Neural crest cell (in vitro differentiated cells): ENCODE measurements around the gene STX19. TPM values are rescaled to one million over a fixed set of nuclear protein-coding genes. Genes with fewer than 3 reads are reported as not detected.

Experiments
- DNase-seq: peaks from one replicate; pipeline ENCODE4 v3.0.0; 2021; ENCODE audit warnings: low read depth, mixed read lengths, low spot score
- H3K27ac Mint-ChIP-seq: one replicate; pipeline ENCODE4 v1.8.0; 2021; ENCODE audit warnings: mild to moderate bottlenecking, mixed read lengths; ENCODE audit not compliant: unreplicated experiment
- H3K27me3 Mint-ChIP-seq: 2 replicates; pipeline ENCODE4 v1.8.0; 2021; ENCODE audit warnings: low read depth, mild to moderate bottlenecking, mixed read lengths
- H3K36me3 Mint-ChIP-seq: 2 replicates; pipeline ENCODE4 v1.8.0; 2021; ENCODE audit warnings: low read depth, mild to moderate bottlenecking, mixed read lengths
- H3K4me1 Mint-ChIP-seq: 2 replicates; pipeline ENCODE4 v1.8.0; 2021; ENCODE audit warnings: mixed read lengths
- H3K4me3 Mint-ChIP-seq: one replicate; pipeline ENCODE4 v1.8.0; 2021; ENCODE audit warnings: mild to moderate bottlenecking, mixed read lengths
- H3K9me3 Mint-ChIP-seq: 2 replicates; pipeline ENCODE4 v1.8.0; 2021; ENCODE audit warnings: mixed read lengths
- total RNA-seq: library from RNA; stranded (reverse); gene quantifications from 2 replicates; pipeline ENCODE4 v1.2.1, GENCODE V29; 2021
- TF ChIP-seq, protein P1 (sequence below): fragments of 200-600 bp; sonication (generic); conservative IDR thresholded peaks from 2 replicates; pipeline ENCODE4 v1.5.0; 2021; ENCODE audit warnings: antibody characterized with exemption, mild to moderate bottlenecking

Gene STX19
- total RNA-seq, 1 donor from 2014 or later = not detected

DNA sequence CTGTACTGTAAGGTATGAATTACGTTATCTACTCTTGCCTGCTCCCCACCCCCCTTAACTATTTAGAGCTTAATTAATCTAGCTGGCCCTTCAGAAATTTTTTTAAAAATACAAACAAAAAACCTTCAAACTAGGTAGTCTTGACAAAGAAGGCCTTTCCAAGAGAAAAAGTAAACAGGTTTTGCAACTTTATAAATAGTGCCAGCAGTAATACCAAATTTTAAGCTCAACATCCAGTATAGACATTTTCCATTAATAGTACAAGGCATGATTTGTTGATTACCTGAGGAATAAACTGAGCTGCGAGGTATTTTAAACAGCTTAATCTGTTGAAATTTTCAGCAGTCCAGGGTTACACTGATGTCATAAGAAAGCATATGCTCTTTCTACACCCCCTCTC, 20.1 kb downstream of the STX19 start:
- Mint-ChIP-seq H3K4me3 (no peak overlapping the region), H3K4me1 (peaks cover 4% of the 10 kb centered on the region), H3K9me3 (no peaks in the 10 kb centered on the region), H3K36me3 (peaks cover 7% of the 10 kb centered on the region), H3K27ac (no peak overlapping the region), H3K27me3 (no peaks in the 10 kb centered on the region)
- TF ChIP-seq, protein P1, sequence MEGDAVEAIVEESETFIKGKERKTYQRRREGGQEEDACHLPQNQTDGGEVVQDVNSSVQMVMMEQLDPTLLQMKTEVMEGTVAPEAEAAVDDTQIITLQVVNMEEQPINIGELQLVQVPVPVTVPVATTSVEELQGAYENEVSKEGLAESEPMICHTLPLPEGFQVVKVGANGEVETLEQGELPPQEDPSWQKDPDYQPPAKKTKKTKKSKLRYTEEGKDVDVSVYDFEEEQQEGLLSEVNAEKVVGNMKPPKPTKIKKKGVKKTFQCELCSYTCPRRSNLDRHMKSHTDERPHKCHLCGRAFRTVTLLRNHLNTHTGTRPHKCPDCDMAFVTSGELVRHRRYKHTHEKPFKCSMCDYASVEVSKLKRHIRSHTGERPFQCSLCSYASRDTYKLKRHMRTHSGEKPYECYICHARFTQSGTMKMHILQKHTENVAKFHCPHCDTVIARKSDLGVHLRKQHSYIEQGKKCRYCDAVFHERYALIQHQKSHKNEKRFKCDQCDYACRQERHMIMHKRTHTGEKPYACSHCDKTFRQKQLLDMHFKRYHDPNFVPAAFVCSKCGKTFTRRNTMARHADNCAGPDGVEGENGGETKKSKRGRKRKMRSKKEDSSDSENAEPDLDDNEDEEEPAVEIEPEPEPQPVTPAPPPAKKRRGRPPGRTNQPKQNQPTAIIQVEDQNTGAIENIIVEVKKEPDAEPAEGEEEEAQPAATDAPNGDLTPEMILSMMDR = no peak
- no peak for DNase-seq

DNA sequence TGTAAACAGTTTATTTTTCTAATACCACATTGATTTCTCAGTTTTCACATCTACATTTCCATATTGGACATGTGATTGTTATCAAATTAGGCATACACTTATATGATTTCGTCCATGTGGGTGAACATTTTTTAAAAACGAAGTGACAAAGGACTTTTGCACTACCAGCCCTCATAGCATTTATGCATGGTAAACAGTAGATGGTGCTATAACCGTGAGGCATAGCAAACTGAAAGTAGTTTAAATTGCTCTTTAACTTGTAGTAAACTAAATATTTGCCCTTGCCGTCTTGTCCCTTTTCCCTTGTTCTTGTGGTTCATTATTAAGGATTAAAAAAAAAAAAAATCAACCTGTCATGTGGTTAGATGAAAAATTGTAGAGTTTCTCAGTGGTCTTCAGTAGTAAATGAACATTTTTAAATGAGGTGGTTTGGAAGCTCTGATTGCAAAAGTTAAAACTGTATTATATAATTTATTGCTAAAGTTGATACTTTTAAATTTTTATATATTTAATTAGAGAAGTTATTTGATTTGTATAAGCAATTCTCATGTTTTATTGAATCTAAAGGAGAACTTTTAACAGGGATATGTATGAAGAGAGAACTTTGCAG, 24.0 kb downstream of the STX19 start:
- TF ChIP-seq, protein P1 = peak; percentile 80
- no peak for DNase-seq
- peaks cover 11% of the 10 kb centered on the region for H3K36me3 Mint-ChIP-seq
- no peak overlapping the region for H3K27ac Mint-ChIP-seq
- H3K4me1 Mint-ChIP-seq = peaks cover 8% of the 10 kb centered on the region
- H3K4me3 Mint-ChIP-seq = no peak overlapping the region
- no peaks in the 10 kb centered on the region for H3K9me3 Mint-ChIP-seq
- H3K27me3 Mint-ChIP-seq = no peaks in the 10 kb centered on the region

DNA sequence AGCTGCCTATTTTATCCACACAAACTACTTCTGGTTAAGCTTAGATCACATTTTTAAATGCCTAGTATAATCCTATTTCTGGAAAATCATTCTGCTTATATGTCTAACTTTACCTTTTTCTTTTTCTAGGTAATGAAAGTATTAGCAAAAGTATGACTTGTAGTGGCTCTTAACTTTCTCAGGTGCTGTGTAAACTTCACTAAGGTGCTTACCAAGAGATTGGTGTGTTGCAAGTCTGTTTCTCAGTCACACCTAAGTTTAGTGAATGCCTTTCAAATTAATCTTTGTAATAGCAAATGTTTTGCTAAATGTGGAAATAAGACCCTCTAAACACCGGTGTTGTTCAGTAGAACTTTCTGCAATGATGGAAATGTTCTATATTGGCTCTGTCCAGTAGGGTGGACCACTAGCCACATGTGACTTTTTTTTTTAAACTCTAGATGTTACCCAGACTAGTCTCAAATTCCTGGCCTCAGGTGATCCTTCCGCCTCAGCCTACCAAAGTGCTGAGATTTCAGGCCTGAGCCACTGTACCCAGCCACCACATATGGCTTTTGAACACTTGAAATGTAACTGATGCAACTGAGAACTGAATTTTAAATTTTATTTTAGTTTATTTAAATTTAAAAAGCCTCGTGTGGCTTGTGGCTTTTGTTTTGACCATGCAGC, 26.4 kb downstream of the STX19 start:
- TF ChIP-seq, protein P1 = no peak
- peaks cover 9% of the 10 kb centered on the region for H3K4me1 Mint-ChIP-seq
- DNase-seq = no peak
- H3K9me3 Mint-ChIP-seq = no peaks in the 10 kb centered on the region
- H3K27ac Mint-ChIP-seq = no peak overlapping the region
- no peaks in the 10 kb centered on the region for H3K27me3 Mint-ChIP-seq
- H3K4me3 Mint-ChIP-seq = no peak overlapping the region
- peaks cover 15% of the 10 kb centered on the region for H3K36me3 Mint-ChIP-seq

DNA sequence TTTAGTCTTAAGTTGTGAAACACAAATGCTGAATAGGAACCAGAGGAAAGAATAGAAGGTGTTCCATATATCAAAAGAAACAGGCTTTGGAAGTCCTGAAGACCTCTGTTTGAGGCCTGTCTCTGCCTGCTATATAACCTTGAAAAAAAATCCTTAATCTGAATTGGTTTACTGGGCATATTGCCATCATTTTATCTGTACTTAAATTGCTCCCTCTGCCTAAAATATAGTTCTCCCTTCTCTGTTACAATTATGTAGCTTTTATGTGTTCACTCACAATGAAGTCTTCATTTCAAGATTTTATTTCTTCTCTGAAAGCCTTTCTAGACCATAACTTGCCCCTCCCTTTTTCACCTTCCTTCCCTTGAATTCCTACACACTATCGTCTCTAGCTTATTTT, 27.2 kb downstream of the STX19 start:
- no peaks in the 10 kb centered on the region for H3K27me3 Mint-ChIP-seq
- H3K27ac Mint-ChIP-seq = no peak overlapping the region
- H3K36me3 Mint-ChIP-seq = peaks cover 15% of the 10 kb centered on the region
- no peaks in the 10 kb centered on the region for H3K9me3 Mint-ChIP-seq
- DNase-seq = no peak
- peaks cover 9% of the 10 kb centered on the region for H3K4me1 Mint-ChIP-seq
- TF ChIP-seq, protein P1 = no peak
- H3K4me3 Mint-ChIP-seq = no peak overlapping the region

DNA sequence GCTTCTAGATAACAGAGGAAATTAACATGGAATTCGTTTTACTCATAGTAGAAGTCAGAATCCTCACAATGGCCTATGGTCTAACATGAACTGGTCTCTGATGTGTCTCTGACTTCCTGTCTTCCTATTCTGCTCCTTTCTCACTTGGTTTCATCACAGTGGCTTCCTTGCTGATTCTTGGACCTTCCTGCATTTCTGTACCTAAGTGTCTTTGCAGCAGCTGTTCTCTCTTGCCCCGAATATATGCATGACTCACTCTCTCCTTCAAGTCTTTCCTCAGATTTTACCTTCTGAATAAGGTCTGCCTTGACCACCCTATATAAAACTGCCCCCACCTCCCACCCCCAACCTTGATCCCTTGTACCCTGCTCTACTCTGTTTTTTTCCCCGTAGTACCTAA, 34.3 kb downstream of the STX19 start:
- Mint-ChIP-seq H3K9me3 (no peaks in the 10 kb centered on the region), H3K36me3 (peaks cover 12% of the 10 kb centered on the region), H3K27ac (no peak overlapping the region), H3K27me3 (no peaks in the 10 kb centered on the region), H3K4me3 (no peak overlapping the region), H3K4me1 (no peaks in the 10 kb centered on the region)
- TF ChIP-seq, protein P1 = no peak
- DNase-seq = no peak
